CD4-positive, alpha-beta T cell (primary cell): ENCODE results near the gene PRDX4. TPM values are rescaled to one million over a fixed set of nuclear protein-coding genes. Genes with fewer than 3 reads are reported as not detected.
"Not testable (repeated sequence)": the region's sequence is repeated elsewhere in the genome, so short reads cannot be mapped to it uniquely, and the experiment has no call there.

Experiments used
- ATAC-seq: fragments of 200-7000 bp; cut with Tn5 transposase; one replicate; pipeline ENCODE4 v1.10.0; 2022; ENCODE audit warnings: mild to moderate bottlenecking; ENCODE audit not compliant: poor library complexity
- CTCF ChIA-PET: fragments of 350-600 bp; sonication (Branson Sonifier 250); formaldehyde crosslinking; loops from one replicate; lab custom pipeline; 2021; ENCODE audit warnings: antibody characterized with exemption, inconsistent platforms; lab: Charles Lee
- POLR2A ChIA-PET: fragments of 350-600 bp; sonication (Branson Sonifier 250); formaldehyde crosslinking; loops from one replicate; lab custom pipeline; 2021; ENCODE audit warnings: antibody characterized with exemption, inconsistent platforms; lab: Charles Lee
- DNase-seq, 14 experiments: peaks; one replicate each; pipeline ENCODE4 v3.0.0-alpha.2; 2013 to 2020; ENCODE audit warnings: mixed read lengths in 2 of 14
- H3K27ac ChIP-seq, 2 donors: one replicate each; pipeline versions ENCODE4 v1.5.1 to v1.7.0; 2013; ENCODE audit warnings: low read length in 2 of 2, low read depth in 1 of 2, mild to moderate bottlenecking in 1 of 2
- H3K27me3 ChIP-seq, 2 experiments: 1 replicate in 1 of 2; 2 replicates in 1 of 2; pipeline versions ENCODE4 v1.6.1 to v1.7.0; 2013; ENCODE audit warnings: low read length in 2 of 2, control low read depth in 1 of 2, mild to moderate bottlenecking in 1 of 2, moderate library complexity in 1 of 2; ENCODE audit not compliant: insufficient read depth in 2 of 2, control insufficient read depth in 1 of 2
- H3K36me3 ChIP-seq: one replicate; pipeline ENCODE4 v1.6.1; 2013; ENCODE audit warnings: low read length, control low read depth; ENCODE audit not compliant: insufficient read depth
- H3K4me1 ChIP-seq: one replicate; pipeline ENCODE4 v1.6.1; 2013; ENCODE audit warnings: low read length, control low read depth; ENCODE audit not compliant: insufficient read depth
- H3K4me3 ChIP-seq: one replicate; pipeline ENCODE4 v1.5.1; 2013; ENCODE audit warnings: mild to moderate bottlenecking, low read length, moderate library complexity
- H3K9me3 ChIP-seq, 2 experiments: 1 replicate in 1 of 2; 2 replicates in 1 of 2; pipeline versions ENCODE4 v1.6.1 to v1.7.0; 2013; ENCODE audit warnings: low read length in 2 of 2, mild to moderate bottlenecking in 2 of 2, control low read depth in 1 of 2, moderate library complexity in 1 of 2; ENCODE audit not compliant: control insufficient read depth in 1 of 2, insufficient read depth in 1 of 2
- H3K27ac Mint-ChIP-seq: one replicate; pipeline ENCODE4 v1.8.0; 2020; ENCODE audit warnings: mixed read lengths
- H3K27me3 Mint-ChIP-seq: one replicate; pipeline ENCODE4 v1.8.0; 2021; ENCODE audit warnings: mixed read lengths
- H3K36me3 Mint-ChIP-seq: one replicate; pipeline ENCODE4 v1.8.0; 2021; ENCODE audit warnings: low read depth, mixed read lengths
- H3K4me1 Mint-ChIP-seq: one replicate; pipeline ENCODE4 v1.8.0; 2021; ENCODE audit warnings: low read depth, mixed read lengths
- H3K4me3 Mint-ChIP-seq: one replicate; pipeline ENCODE4 v1.8.0; 2020; ENCODE audit warnings: mild to moderate bottlenecking, mixed read lengths
- H3K9me3 Mint-ChIP-seq: one replicate; pipeline ENCODE4 v1.8.0; 2020; ENCODE audit warnings: mixed read lengths
- CTCF ChIP-seq: fragments of 200-600 bp; IDR thresholded peaks from one replicate; pipeline ENCODE4 v1.8.0; 2022; ENCODE audit warnings: antibody characterized with exemption, mild to moderate bottlenecking
- intact Hi-C, 2 experiments: fragments of 100-400 bp; cut with DNase I in 1 of 2; cut with micrococcal nuclease in 1 of 2; formaldehyde crosslinking; loops; one replicate each; pipeline versions ENCODE4 v1.15.1 to v1.9.0; 2023 to 2025; cut with DNase I, micrococcal nuclease
- total RNA-seq, 174 experiments: library from RNA in 2 of 174; stranded (reverse) in 2 of 174; gene quantifications; one replicate each; pipeline ENCODE4 v1.2.3 and lab custom pipeline; 2021 to 2026

The PRDX4 gene
- total RNA-seq, 2 experiments from 2014 or later: 4.4 TPM

- Histone ChIP-seq H3K27me3 (no peaks in the 10 kb centered on the region), H3K4me3 (no peak overlapping the region), H3K9me3 (no peaks in the 10 kb centered on the region), H3K27ac (no peak overlapping the region), H3K36me3 (peaks cover 27% of the 10 kb centered on the region), H3K4me1 (no peaks in the 10 kb centered on the region)
- TF ChIP-seq CTCF: no peak
- Mint-ChIP-seq H3K36me3 (peaks cover 41% of the 10 kb centered on the region), H3K4me3 (no peak overlapping the region), H3K9me3 (no peaks in the 10 kb centered on the region), H3K27ac (no peak overlapping the region), H3K27me3 (no peaks in the 10 kb centered on the region), H3K4me1 (peaks cover 6% of the 10 kb centered on the region)
- ATAC-seq: no peak
- intact Hi-C loops: loop anchor here in 1 of 2 experiments (5.0 kb wide), 1 partner anchor 384 kb away; no protein-coding TSS in a partner anchor
- no peak for DNase-seq
- ChIA-PET POLR2A (no interaction called here), CTCF (no interaction called here)
These were observed 5.8 kb downstream of the PRDX4 start for GRCh38 chrX:23673108-23673507.

DNA sequence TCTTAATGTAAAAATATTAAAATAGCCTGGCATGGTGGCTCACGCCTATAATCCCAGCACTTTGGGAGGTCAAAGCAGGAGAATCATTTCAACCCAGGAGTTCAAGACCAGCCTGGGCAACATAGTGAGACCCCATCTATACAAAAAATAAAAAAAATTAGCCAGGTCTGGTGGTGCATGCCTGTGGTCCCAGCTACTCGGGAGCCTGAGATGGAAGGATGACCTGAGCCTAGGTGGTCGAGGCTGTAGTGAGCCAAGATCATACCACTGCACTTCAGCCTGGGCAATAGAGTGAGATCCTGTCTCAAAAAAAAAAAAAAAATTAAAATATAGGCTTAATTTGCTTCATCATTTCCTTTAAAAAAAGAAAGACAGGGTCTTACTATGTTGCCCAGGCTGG is 9.2 kb downstream of the PRDX4 start:
- H3K27ac ChIP-seq, POLR2A ChIA-PET, intact Hi-C loops, DNase-seq, H3K27me3 ChIP-seq, H3K27ac Mint-ChIP-seq, H3K9me3 Mint-ChIP-seq, H3K4me3 ChIP-seq, H3K9me3 ChIP-seq, ATAC-seq, H3K27me3 Mint-ChIP-seq, H3K4me1 Mint-ChIP-seq, H3K4me1 ChIP-seq, H3K4me3 Mint-ChIP-seq: not testable (repeated sequence)
- peaks cover 45% of the 10 kb centered on the region for H3K36me3 Mint-ChIP-seq
- CTCF ChIA-PET: interaction anchor here (0.6 kb wide), 1 partner anchor 898 kb away, joined by 3 read pairs; no protein-coding TSS in a partner anchor
- peaks cover 26% of the 10 kb centered on the region for H3K36me3 ChIP-seq

DNA sequence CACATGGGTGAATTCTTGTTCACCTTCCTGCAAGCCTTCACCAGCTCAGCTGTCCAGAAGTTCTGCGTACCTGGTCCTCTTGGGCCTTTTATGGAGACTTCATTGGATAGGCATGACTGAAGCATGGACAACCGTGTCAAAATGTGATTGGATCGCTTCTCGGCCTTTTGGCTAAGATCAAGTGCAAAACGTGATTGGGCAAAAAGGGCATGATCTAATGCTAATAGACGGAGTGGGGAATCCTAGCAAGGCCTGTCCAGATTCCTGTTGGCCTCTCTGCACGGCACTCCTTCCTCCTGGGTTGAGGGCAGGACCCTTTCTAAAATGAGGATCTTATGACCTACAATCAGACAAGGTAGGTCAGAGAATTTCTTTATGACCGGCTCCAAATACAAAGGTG is 24.9 kb downstream of the PRDX4 start:
- H3K9me3 Mint-ChIP-seq: no peaks in the 10 kb centered on the region
- no peak overlapping the region for H3K27ac Mint-ChIP-seq
- TF ChIP-seq CTCF: no peak
- intact Hi-C loops: loop anchor here (5.0 to 10.0 kb wide), 3 partner anchors 65 to 550 kb away; partner anchors contain the start of gene EIF2S3 (in 2 of the 2)
- Histone ChIP-seq H3K36me3 (no peaks in the 10 kb centered on the region), H3K4me3 (no peak overlapping the region), H3K4me1 (no peaks in the 10 kb centered on the region), H3K27me3 (no peaks in the 10 kb centered on the region), H3K27ac (no peak overlapping the region), H3K9me3 (no peaks in the 10 kb centered on the region)
- ChIA-PET POLR2A (no interaction called here), CTCF (interaction anchor here (3.8 kb wide), 1 partner anchor 210 kb away, joined by 13 read pairs; no protein-coding TSS in a partner anchor)
- no peak for ATAC-seq
- H3K4me3 Mint-ChIP-seq: no peak overlapping the region
- no peaks in the 10 kb centered on the region for H3K36me3 Mint-ChIP-seq
- H3K27me3 Mint-ChIP-seq: no peaks in the 10 kb centered on the region
- H3K4me1 Mint-ChIP-seq: no peaks in the 10 kb centered on the region
- DNase-seq: no peak

DNA sequence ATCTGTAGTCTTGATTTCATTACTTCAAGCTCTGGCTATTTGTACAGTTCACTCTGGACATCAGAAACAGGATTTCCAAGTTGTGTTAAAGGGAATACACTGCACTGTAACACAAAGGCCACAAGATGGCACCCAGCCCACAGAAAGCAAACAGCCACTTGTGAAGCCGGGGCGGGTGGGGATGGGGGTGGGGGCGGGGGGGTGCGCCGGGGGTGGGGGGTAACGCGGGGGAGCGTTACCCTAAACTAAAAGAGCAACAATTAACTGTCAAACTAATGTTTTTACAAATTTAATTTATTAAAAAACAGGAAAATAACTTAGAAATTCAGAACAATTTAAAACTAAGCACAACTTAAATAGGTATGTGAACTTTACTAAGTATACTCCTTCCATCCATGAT is 27.3 kb downstream of the PRDX4 start:
- H3K27ac ChIP-seq: no peak overlapping the region
- no peaks in the 10 kb centered on the region for H3K9me3 ChIP-seq
- intact Hi-C loops: loop anchor here (1.0 to 10.0 kb wide), 5 partner anchors 63 to 548 kb away; partner anchors contain the start of gene EIF2S3 (in 2 of the 2)
- ChIA-PET POLR2A (interaction anchor here (0.6 to 0.7 kb wide), 2 partner anchors 207 to 359 kb away, joined by 3 read pairs; no protein-coding TSS in a partner anchor), CTCF (interaction anchor here (1.0 to 3.5 kb wide), 2 partner anchors 79 to 207 kb away, joined by 3 to 18 read pairs; no protein-coding TSS in a partner anchor)
- no peaks in the 10 kb centered on the region for H3K27me3 ChIP-seq
- Mint-ChIP-seq H3K27me3 (no peaks in the 10 kb centered on the region), H3K4me1 (no peaks in the 10 kb centered on the region), H3K36me3 (no peaks in the 10 kb centered on the region), H3K27ac (no peak overlapping the region), H3K9me3 (no peaks in the 10 kb centered on the region), H3K4me3 (no peak overlapping the region)
- H3K4me3 ChIP-seq: no peak overlapping the region
- H3K4me1 ChIP-seq: no peaks in the 10 kb centered on the region
- peak; percentile 20 for TF ChIP-seq CTCF
- H3K36me3 ChIP-seq: no peaks in the 10 kb centered on the region
- DNase-seq (peak; percentile 10 to 73 (median 28)), ATAC-seq (peak; percentile 71)
